OCI-LY7 (cell line): Measurements from ENCODE around the gene LIMK1.

Experiments
- CTCF ChIP-seq: fragments of 200-600 bp; sonication (generic); conservative IDR thresholded peaks from 2 replicates; pipeline ENCODE4 v1.5.1; 2014; ENCODE audit warnings: mild to moderate bottlenecking, antibody characterized with exemption, low read length, moderate library complexity, mixed read lengths
- EZH2phosphoT487 ChIP-seq: fragments of 200-600 bp; sonication (generic); IDR thresholded peaks from 2 replicates; pipeline ENCODE4 v1.6.1; 2018; ENCODE audit warnings: low read depth, borderline replicate concordance, mild to moderate bottlenecking, mixed run types, antibody characterized with exemption, low read length, moderate library complexity, mixed read lengths

GRCh38 chr7:74149603-74150002, 66.0 kb downstream of the LIMK1 start:
- TF ChIP-seq CTCF, result no peak
- TF ChIP-seq EZH2phosphoT487, result no peak
